Endothelial cell (in vitro differentiated cells): ENCODE results near the gene CTBP2. TPM values are rescaled to one million over a fixed set of nuclear protein-coding genes. Genes with fewer than 3 reads are reported as not detected.

Source experiments
- DNase-seq: peaks from one replicate; pipeline ENCODE4 v3.0.0; 2021; ENCODE audit warnings: low spot score
- H3K27ac Mint-ChIP-seq: one replicate; pipeline ENCODE4 v1.8.0; 2021; ENCODE audit warnings: mixed read lengths, inconsistent platforms; ENCODE audit not compliant: unreplicated experiment
- H3K27me3 Mint-ChIP-seq: one replicate; pipeline ENCODE4 v1.8.0; 2021; ENCODE audit warnings: mild to moderate bottlenecking, moderate library complexity, mixed read lengths, inconsistent platforms; ENCODE audit not compliant: unreplicated experiment
- H3K36me3 Mint-ChIP-seq: one replicate; pipeline ENCODE4 v1.8.0; 2021; ENCODE audit warnings: mild to moderate bottlenecking, low read depth, mixed read lengths, inconsistent platforms; ENCODE audit not compliant: unreplicated experiment
- H3K4me1 Mint-ChIP-seq: one replicate; pipeline ENCODE4 v1.8.0; 2021; ENCODE audit warnings: mild to moderate bottlenecking, mixed read lengths, inconsistent platforms; ENCODE audit not compliant: unreplicated experiment
- H3K4me3 Mint-ChIP-seq: one replicate; pipeline ENCODE4 v1.8.0; 2021; ENCODE audit warnings: mild to moderate bottlenecking, mixed read lengths, inconsistent platforms; ENCODE audit not compliant: unreplicated experiment
- H3K9me3 Mint-ChIP-seq: one replicate; pipeline ENCODE4 v1.8.0; 2021; ENCODE audit warnings: mixed read lengths, inconsistent platforms; ENCODE audit not compliant: unreplicated experiment
- CTCF ChIP-seq: fragments of 200-600 bp; sonication (generic); IDR thresholded peaks from one replicate; pipeline ENCODE4 v1.5.0; 2021; ENCODE audit warnings: antibody characterized with exemption; ENCODE audit not compliant: unreplicated experiment
- total RNA-seq: library from RNA; stranded (reverse); fragmentation: NEBNext Ultra II Directional; extraction: Animal tissue kit (Norgen Biotek cat#: 25700); gene quantifications from one replicate; pipeline ENCODE4 v1.2.1, GENCODE V29; 2021; ENCODE audit not compliant: unreplicated experiment

The CTBP2 gene
- total RNA-seq, 1 donor from 2014 or later = 145 TPM

DNA sequence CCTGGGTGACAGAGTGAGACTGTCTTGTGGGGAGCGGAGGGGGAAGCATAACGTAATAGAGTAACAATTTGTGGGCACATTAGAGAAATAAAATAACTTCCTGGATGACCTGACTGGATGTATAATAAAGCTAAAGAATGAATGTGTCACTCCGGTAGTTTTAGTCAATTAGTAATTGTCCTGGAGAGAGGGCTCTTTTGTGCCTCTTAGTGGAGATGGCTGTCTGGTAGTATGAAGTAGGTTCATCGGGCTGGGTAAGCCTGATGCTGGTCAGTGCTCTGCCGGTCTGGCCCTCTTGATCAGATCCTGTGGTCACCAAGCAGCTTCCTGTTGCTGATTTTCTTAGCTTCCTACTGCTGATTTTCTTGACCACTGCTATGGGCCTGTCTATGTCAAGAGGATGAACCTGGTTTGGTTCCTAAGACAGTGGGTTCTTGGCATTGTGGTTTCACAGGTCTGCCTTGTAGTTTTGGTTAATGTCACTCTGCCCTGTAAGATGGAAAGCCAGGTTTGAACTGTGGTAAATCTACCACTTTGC lies 184.3 kb downstream of the CTBP2 start:
- H3K36me3 Mint-ChIP-seq = peaks cover 14% of the 10 kb centered on the region
- TF ChIP-seq CTCF = no peak
- H3K9me3 Mint-ChIP-seq = no peaks in the 10 kb centered on the region
- peaks cover 13% of the 10 kb centered on the region for H3K4me1 Mint-ChIP-seq
- H3K4me3 Mint-ChIP-seq = no peak overlapping the region
- peaks cover 2% of the 10 kb centered on the region for H3K27me3 Mint-ChIP-seq
- no peak for DNase-seq
- peak overlapping the region; percentile 93 for H3K27ac Mint-ChIP-seq

DNA sequence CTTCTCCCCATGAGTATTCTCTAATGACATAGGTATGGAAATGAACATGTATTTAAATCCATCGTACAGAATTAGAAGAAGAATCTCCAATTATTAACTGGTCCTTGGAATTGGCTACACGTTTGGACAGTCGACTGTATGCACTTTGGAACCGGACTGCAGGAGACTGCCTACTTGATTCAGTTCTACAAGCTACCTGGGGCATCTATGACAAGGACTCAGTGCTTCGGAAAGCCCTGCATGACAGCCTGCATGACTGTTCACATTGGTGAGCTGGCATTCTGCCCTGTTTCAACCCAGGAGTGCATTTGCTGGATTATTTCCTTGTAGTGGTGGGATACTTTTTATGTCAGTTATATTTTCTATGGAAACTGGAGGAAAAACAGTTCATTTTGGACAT lies 186.2 kb downstream of the CTBP2 start:
- no peak for TF ChIP-seq CTCF
- H3K4me1 Mint-ChIP-seq = peaks cover 13% of the 10 kb centered on the region
- no peak overlapping the region for H3K27ac Mint-ChIP-seq
- no peaks in the 10 kb centered on the region for H3K9me3 Mint-ChIP-seq
- no peak overlapping the region for H3K4me3 Mint-ChIP-seq
- peaks cover 2% of the 10 kb centered on the region for H3K27me3 Mint-ChIP-seq
- H3K36me3 Mint-ChIP-seq = peaks cover 14% of the 10 kb centered on the region
- no peak for DNase-seq

DNA sequence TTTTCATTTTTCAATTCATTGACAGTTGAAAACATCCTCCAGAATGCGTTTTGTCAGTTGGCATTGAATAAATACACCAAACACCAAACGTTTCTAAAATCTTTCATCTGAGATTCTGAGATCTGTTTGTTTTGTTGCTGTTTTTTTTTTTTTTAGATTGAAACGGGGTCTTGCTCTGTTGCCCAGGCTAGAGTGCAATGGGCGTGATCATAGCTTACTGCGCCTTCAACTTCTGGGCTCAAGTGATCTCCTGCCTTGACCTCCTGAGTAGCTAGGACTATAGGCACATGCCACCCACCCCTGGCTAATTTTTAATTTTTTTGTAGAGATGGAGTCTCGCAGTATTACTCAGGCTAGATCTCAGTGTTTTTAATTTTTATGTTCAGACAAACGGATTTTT lies 187.7 kb downstream of the CTBP2 start:
- Mint-ChIP-seq H3K27ac (no peak overlapping the region), H3K4me1 (peaks cover 13% of the 10 kb centered on the region), H3K27me3 (peaks cover 4% of the 10 kb centered on the region), H3K9me3 (no peaks in the 10 kb centered on the region), H3K36me3 (peaks cover 14% of the 10 kb centered on the region), H3K4me3 (no peak overlapping the region)
- no peak for TF ChIP-seq CTCF
- DNase-seq = no peak

GRCh38 chr10:124971276-124971675 lies 189.1 kb downstream of the CTBP2 start:
- Mint-ChIP-seq H3K27ac (no peak overlapping the region), H3K4me3 (no peak overlapping the region), H3K27me3 (peaks cover 4% of the 10 kb centered on the region), H3K9me3 (no peaks in the 10 kb centered on the region), H3K4me1 (peaks cover 12% of the 10 kb centered on the region), H3K36me3 (peaks cover 20% of the 10 kb centered on the region)
- DNase-seq = no peak
- TF ChIP-seq CTCF = no peak

DNA sequence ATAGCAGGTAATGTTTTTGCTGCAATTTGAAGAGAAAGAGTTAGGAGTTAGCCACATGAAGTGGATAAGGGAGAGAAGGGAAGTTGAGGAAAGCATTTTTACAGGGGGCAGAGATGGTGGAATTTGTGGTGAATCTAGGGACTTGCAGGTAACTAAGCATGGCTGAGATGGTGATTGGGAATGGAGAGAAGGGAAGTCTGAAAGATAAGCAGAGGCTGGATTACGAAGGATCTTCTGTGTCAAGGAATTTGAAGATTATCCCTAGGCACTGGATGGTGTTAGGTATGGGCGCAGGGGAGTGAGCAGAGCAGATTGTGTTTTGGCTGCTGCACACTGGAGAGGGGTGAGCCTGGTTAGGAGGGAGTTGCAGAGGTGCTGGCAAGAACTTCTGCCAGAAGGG lies 193.1 kb downstream of the CTBP2 start:
- no peak overlapping the region for H3K4me3 Mint-ChIP-seq
- H3K27me3 Mint-ChIP-seq = peaks cover 1% of the 10 kb centered on the region
- H3K4me1 Mint-ChIP-seq = no peaks in the 10 kb centered on the region
- H3K27ac Mint-ChIP-seq = no peak overlapping the region
- TF ChIP-seq CTCF = no peak
- H3K9me3 Mint-ChIP-seq = no peaks in the 10 kb centered on the region
- no peak for DNase-seq
- peaks cover 17% of the 10 kb centered on the region for H3K36me3 Mint-ChIP-seq
